Activated CD8-positive, alpha-beta memory T cell treated with anti-CD3 and anti-CD28 coated beads, Interleukin-2, amount 50 U/mL, for 24 hours (primary cell): ENCODE measurements around the gene ST8SIA1.

Experiments used
- DNase-seq: peaks from one replicate; pipeline ENCODE4 v3.0.0-alpha.2; 2020; ENCODE audit errors: extremely low read depth

Gene ST8SIA1

DNA sequence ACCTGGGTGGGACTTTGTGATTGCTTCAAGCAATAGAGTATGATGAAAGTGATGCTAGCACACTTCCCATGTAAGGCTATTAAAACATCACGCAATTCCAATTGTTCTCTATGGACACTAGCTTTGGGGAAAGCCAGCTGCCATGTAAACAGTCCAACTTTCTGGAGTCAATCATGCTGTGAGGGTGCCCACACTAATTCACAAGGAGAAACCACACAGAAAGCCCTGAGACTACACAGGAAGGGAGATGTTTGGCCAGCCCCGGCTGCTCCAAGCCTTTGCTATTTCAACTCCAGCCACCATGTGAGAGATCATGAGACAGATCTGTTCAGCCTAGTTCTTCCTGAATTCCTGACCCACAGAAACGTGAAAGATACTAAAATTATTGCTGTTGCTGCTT lies 96.3 kb downstream of the ST8SIA1 start:
- no peak for DNase-seq

DNA sequence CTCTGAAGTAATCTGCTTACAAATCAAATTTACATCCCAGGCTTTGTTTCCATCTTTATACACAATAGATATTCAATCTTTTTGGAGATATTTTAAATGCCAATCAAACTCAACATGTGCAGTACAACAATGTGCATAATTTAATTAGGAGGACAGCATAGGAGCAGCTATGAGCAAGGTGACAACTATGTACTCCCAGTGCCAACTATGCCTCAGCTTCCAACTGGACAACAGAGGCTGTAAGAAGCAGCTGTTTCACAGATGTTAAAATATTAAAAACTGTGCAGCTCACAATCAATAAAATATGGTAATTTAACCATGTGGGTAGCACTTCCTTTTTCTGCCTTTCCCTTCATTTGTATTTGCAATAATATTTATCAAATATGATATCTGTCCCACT lies 99.9 kb downstream of the ST8SIA1 start:
- DNase-seq = no peak

DNA sequence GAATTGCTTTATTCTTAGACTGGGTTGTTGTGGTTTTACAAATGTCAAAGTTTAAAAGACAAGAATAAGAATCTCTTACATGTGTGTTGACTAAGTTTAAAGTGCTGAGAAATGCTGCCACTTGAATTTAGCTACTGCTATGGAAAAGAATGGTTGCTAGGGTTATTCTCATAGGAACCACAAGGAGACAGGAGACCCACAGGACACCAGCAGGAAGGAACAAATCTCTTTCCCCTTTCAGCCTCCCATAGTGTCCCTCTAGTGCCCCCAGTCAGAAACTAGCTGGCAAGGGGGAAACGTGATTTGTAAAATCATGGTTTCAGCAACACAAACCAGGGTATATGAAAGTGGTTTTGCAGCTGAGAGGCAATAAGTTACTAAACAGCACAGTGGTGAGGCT lies 102.7 kb downstream of the ST8SIA1 start:
- DNase-seq = no peak

DNA sequence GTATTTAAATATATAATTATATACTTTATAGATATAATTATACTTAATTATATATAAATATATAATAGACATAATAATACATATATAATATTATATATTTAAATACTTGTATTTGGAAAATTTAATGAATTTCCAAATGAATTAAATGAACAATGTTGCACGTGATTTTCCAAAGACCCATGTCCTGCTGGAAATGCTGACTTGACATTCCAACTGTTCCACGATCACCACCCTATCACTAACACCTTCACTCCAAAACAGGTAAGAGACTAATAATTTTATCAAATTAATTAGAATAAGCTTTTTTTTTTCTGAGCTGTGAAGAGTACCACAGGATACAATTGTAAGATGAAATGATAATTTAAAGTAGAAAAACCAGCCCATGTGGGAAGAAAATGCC lies 103.4 kb downstream of the ST8SIA1 start:
- DNase-seq = no peak

DNA sequence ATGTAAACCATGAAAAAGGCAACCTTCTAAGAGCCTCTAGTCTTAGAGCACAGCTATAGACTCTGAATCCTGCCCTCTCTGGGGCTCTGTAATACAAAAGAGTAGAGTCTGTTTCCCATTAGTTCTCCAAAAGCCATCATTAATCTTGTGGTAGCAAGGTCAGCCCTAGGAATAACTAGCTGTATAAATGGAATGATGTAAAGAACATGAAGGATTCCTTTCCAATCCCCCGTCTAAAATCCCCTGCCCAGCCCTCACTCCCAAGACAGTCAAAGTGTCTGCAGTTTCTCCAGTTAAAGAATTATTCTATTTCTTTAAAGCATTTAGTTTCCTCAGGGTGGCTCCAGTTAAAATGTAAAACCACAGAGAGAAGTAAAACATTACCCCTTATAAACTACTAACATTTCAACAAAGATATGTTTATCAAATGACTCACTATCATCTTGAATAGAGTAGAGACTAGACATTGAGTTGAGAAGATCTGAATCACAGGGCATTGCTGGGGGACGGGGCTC lies 104.2 kb downstream of the ST8SIA1 start:
- no peak for DNase-seq

DNA sequence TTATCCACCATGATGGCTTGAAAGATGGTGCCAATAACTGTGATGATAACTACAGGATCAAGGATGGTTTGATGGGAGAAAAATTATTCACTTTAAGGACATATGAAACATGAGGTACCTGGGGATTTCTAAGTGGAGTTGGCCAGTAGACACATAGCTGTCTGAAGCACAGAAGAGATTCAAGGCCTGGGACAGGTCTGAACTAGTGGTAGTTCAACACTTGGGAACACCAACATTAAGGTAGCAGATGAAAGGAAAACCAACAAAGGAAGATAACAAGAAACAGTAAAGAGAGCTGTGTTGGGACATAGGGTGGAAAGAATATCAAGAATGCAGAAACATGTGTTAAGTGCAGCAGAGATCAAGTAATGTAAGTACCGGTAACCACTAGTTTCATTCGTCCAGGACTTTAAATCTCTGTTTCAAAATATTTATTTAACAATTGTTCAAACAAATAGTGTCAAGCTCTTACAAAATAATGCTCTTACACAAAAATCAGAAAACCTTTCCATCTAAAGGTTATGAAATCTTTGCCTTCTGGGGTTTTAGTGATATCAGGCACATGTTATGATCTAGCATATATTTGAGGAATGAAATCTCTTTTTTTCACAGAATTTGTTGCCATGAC lies 104.7 kb downstream of the ST8SIA1 start:
- no peak for DNase-seq

DNA sequence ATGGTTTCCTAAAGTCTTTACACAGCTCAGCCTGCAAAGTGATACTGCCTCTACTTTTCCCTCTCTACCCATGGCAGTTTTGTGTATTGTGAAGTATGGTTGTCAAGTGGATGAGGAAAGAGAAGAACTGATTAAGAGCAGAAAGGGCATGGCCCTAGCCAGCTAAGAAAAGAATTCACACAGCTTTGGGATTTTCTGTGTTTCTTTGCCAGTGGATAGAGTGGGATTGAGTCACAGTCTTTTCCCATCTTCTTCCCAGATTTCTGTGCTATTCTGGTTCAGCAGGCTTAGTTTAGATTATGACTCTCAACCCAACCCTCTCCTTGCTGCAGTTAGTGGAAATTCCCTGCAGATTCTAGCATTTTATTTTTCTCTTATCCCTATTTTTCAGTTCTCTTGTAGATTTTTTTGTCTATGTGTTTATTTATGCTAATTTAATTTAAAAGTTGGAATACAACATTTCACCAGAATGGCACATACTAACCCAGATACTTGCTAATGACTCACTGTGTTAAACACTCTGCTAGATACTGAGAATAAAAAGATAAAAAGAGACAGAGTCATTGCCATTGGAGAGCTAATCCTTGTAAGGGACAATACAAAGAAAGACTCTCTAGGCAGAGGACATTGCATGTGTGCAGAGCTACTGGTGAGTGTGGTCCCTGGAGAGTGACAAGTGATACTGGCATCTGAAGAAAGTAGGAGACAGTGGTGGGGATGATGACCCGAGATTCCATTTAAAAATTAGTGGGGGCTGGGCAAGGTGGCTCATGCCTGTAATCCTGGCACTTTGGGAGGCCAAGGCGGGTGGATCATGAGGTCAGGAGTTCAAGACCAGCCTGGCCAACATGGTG lies 106.3 kb downstream of the ST8SIA1 start:
- DNase-seq = no peak

DNA sequence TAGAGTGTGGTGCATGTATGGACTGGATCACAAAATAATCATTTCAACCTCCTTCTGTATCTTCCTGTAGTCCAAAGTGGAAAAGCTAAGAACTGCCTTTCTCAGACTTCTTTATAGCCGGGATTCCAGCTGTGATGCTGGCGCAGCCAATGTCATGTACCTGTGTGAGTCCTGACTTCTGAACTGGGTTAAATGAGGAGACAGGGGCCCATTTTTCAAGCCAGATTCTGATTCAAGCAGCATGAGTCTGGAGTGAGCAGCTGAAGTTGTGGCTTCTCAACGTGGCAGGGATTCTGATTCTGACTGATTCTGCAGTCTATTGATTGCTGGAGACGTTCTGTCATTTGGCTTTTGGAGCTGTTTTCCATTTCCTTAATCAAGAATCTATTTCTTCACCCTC lies 111.2 kb downstream of the ST8SIA1 start:
- no peak for DNase-seq

DNA sequence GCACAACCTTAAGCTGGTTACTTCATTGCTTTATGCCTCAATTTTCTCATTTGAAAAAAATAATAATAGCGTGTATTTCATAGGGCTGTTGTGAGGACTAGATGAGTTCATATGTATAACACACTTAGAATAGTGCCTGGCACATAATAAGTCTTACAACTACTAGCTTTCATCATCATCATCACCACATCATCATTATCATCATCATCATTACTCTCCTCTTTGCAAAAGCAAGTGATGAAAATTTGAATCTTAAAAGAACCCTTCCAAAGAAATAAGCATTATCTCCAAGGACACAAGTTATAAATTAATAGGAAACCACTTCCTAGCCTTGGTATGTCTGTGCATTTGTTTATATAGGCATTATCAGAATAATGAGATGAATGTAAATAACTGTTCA lies 117.0 kb downstream of the ST8SIA1 start:
- DNase-seq = no peak

DNA sequence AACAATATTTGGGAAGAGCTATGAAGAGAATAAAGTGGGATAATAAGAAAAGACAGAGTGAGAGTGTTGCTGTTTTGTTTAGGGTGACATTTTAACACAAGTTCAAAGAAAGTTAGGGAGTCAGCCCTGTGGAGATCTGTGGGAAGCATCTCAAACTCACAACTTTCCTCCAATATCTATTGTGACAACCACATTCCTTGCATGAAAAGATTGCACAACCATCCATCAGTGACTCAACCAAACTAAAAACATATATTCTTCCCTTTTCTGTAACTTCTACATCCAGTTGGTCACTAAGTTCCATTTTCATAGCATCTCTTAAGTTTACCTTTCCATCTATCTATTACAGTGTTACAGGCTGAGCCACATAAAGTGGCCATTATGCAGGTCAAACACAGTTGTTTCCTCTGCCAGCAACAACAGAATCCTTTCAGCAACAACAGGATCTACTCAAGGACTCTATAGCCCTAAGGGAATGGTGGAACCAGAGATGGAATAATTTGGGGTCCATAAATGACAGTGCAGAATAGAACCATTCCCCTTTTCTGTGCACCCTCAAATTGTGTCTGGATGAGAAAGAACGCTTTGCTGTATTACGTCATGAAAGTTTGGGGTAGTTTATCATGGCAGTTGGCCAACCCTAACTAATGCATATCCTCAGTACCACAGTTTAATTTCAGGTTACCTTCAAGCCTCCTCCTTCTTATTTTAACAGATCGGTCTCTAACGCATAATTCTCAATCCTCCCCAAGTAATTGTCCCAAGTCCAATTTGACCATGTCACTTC lies 118.8 kb downstream of the ST8SIA1 start:
- DNase-seq = no peak

DNA sequence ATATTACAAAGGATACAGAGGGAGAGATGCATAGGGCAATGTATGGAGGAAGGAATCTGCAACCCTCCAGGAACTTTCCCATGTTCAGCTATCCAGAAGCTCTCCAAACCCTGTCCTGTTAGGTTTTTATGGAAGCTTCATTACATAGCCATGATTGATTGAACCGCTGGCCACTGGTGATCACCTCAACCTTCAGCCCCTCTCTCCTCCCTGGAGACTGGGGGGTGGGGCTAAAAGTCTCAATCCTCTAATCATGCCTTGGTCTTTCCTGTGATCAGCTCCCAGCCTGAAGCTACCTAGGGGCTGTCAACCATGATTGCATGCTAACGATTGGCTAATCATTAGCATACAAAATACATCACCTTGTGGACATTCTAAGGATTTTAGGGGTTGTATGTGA lies 123.4 kb downstream of the ST8SIA1 start:
- DNase-seq = no peak

DNA sequence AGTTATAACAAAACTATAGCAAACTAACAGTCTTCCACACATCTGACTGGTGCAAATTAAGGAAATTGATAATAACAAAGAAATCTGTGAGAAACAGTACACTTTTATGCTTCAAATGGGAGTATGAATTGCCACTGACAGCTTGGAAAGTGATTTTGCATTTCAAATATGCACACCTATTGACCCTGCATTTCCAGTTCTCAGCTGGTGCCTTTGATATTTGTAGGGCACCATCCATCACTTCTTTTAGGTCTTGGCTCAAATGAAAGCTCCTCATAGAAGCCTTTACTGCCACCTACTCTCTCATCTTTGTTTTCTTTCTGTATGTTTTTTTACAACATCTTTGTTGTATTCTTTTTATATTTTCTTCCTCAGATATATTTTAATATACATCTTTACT lies 125.1 kb downstream of the ST8SIA1 start:
- no peak for DNase-seq

DNA sequence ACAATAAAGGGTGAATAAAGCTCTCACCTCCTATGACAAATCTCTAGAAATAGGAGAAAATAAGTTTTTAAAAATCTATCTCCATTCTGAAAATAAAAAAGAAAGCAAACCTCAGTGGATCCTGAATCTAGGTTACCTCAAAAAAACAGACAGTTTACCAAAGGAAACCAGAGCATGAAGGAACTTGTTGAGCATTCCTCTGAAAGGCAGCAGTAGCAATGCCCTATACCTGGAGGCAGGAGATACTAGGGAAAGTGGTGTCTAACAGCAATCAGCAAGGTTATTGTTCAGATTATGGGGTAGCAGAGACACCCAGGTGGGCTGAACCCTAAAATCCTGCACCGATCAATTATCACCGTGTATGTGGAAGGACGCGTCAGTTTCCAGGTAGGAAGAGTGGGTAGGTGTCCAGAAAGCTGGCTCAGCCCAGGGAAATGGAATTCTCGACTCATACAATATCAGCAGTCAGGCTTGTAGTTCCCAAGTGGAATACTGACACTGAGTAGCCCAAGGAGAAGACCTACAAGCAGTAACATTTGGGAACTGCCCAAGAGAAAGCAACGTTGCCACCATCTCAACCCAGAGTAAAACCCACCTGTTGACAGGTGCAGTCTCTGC lies 128.3 kb downstream of the ST8SIA1 start:
- no peak for DNase-seq

DNA sequence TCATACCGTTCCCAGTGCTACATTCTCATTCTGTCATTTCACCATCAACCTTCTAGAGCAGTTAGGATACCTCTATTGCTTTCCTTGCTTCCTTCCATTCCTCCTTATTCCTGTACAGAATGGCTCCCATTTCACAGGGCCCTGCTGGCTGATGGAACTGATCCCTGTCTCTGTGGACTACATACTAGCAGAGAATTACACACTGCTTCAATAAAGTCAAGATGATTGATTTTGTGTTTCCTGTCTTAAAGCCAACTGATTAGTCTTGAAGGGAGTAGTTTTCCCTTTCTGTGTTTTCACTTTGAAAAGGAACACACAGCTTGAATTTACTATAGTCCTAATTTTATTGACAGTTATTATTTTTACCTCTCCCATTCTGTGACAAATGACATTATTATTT lies 130.1 kb downstream of the ST8SIA1 start:
- DNase-seq = no peak

DNA sequence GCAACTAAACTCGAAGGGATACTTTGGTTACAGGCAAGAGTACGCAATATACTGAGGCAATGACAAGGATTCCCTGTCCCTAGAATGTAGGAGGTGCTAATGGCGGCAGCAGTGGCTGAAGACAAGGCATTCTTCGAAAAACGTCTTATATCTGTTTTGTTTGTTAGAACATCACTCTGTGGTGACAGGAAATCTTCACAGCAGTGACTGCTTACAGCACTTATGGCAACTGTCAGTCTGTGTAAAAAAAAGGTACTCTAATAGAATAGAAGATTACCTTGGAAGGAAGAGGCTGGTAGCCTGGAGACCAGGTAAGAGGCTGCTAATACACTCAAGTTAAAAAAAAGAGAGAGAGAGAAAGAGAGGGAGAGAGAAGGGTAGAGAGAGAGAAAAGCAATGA lies 131.7 kb downstream of the ST8SIA1 start:
- DNase-seq = no peak

DNA sequence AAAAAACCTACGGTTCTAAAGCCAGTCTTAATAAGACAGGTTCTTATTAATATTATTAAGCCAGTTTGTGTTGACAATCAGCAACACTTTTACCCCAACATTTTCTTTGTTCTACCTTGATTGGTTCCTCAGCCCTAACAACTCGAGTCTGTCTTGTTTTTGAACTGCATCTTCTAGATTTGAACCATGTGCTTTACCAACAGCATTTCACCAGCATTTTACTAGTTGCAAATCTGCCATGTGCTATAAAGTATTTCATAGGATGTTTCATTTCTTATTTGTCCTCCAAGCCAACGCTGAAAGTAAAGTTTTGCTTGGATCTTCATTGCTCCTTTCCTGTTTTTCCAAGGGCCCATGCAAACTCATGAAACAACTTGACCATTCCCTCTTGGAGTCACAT lies 133.4 kb downstream of the ST8SIA1 start:
- no peak for DNase-seq

DNA sequence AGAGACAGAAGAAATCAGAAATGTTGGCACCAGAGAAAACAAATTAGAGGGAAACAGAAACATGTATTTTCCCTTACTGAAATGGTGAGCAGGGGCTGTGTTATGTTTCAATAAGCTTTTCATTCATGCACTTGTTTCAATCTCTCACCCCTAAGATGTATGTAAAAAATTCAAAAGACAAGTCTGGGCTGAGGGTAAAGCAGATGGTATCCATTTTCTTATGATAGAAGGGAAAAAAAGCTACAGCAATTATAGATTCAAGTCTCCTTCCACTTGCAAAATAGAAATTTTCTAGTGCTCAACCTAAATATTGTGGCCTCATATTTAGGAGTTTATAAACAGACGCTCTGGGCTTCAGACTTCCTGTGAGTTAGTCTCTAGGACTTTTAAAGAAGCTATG lies 138.3 kb downstream of the ST8SIA1 start:
- no peak for DNase-seq

DNA sequence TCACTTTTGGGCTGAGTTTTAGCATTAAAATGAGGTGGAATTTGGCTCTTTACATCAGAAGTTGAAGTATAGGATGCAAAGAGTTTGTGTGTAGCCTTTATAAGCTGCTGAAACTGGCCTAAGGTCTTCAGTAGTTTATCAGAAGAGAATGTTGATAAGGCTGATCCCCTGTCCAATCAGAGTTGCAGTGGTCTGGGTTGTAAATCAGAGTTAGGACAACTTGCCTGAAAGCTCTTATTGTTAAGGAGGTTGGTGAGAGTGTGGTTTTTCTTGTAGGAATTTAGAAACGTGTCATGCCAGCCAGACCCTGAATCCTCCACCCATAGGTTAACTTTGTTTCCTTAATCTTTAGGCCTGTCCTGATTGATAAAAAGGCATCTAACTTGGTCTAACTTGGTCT lies 143.5 kb downstream of the ST8SIA1 start:
- DNase-seq = no peak

DNA sequence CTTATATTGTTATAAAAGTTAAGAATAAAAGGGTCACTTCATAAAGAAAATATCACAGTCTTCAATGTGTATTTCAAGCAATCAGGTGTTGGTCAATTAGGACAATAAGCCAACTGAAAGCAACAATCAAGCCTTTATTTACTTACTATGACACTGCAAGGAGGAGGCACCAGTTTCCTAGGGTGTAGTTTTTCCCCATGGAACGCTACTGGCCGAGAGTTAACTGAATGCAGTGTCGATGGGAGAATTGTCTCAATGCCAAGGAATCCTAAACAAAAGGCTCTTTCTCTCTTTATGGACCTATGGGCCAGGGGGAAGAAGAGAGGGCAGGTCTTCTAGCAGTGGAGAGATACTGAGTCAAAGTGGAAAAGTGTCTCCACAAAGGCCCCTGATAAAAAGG lies 146.1 kb downstream of the ST8SIA1 start:
- no peak for DNase-seq

DNA sequence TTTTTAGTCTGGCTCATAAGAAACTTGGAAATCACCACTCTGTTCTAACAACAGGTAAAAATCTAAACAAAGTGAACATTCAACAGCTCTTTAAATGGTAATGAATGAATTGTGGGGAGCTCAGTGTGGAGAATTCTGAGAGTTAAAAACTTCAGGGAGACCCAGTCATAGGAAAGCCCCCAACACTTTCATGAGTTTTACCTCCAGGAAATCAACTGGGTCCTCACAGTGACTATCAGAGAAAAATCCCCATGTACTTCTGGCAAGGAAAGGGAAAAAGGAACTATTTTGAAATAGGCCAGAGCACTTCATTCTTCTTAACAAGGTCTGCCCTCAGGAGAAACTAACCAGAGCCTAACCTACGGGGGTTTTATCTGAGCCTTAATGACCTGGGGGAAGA lies 153.8 kb downstream of the ST8SIA1 start:
- no peak for DNase-seq

DNA sequence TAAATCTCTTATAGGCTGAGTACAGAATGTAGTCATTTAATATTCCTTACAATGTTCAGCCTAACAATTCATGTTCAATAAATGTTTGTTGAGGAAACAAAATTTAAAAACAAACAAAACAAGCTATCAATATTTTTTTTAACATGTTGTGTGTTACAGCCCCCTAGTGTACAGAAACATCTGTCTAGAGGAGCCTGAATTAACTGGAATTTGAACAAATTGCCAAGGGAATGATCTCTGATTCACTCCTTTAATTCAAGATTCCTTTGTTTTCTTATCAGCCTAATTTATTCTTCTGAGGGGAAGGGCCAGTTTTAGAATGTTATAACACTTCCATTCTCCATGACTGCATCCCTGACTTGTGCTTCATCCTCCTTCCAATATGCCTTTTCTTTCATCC lies 161.3 kb downstream of the ST8SIA1 start:
- DNase-seq = no peak

DNA sequence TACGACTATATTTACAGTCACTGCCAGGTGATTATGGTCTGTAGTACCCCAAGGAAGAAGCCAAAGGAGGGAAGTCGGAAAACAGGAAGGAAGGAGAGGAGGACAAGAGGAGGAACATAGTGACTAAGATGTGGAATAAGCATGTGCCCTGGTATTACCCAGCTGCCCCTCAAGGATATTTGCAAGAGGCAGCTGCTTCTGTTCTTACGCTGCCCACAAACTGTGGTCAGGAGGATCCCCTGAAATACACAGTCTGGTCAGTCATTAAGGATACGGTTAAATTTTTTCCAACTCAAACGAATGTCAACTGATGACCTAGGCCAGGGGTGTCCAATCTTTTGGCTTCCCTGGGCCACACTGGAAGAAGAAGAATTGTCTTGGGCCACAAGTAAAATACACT lies 162.0 kb downstream of the ST8SIA1 start:
- DNase-seq = no peak
